NCI-H2081 (cell line): Measurements from ENCODE around the gene SCNN1B.

ENCODE experiments used
- DNase-seq, 2 experiments: peaks; one replicate each; lab custom pipeline; 2025; lab: John Stamatoyannopoulos, UW

The SCNN1B gene

GRCh38 chr16:23407436-23408127 lies 105.5 kb downstream of the SCNN1B start:
- DNase-seq, result no peak

- peak; percentile 16 to 65 for DNase-seq
These were observed 106.2 kb downstream of the SCNN1B start for GRCh38 chr16:23408242-23408822.

- peak; percentile 32 to 72 for DNase-seq
These were observed 106.8 kb downstream of the SCNN1B start for GRCh38 chr16:23408823-23409298.

- no peak for DNase-seq
These were observed 107.4 kb downstream of the SCNN1B start for GRCh38 chr16:23409522-23409921.

- DNase-seq, result no peak
These were observed 108.1 kb downstream of the SCNN1B start for GRCh38 chr16:23410176-23410575.

GRCh38 chr16:23414731-23415130 lies 112.6 kb downstream of the SCNN1B start:
- no peak for DNase-seq

- no peak for DNase-seq
These were observed 114.7 kb downstream of the SCNN1B start for GRCh38 chr16:23416816-23417215.

- no peak for DNase-seq
These were observed 117.9 kb downstream of the SCNN1B start for GRCh38 chr16:23420011-23420410.

GRCh38 chr16:23423496-23424049 lies 121.5 kb downstream of the SCNN1B start:
- peak; percentile 38 to 78 for DNase-seq

GRCh38 chr16:23424292-23424958 lies 122.3 kb downstream of the SCNN1B start:
- peak; percentile 18 to 37 for DNase-seq

- DNase-seq, result no peak
These were observed 126.2 kb downstream of the SCNN1B start for GRCh38 chr16:23428351-23428750.
